HG03045 (cell line): ENCODE results near the gene FGF21.
"Not testable (repeated sequence)": the region's sequence is repeated elsewhere in the genome, so short reads cannot be mapped to it uniquely, and the experiment has no call there.

Source experiments
- ATAC-seq: cut with Tn5 transposase; IDR thresholded peaks from one replicate; pipeline ENCODE4 v1.9.1; 2021; ENCODE audit warnings: mild to moderate bottlenecking, moderate library complexity; ENCODE audit not compliant: unreplicated experiment

The FGF21 gene

GRCh38 chr19:48755084-48755641 is at the start of gene FGF21:
Gene FGF21 (plus strand): TSS chr19:48755524. CDS start chr19:48756237, 713 bp downstream.
- no peak for ATAC-seq

GRCh38 chr19:48708471-48708870 is 46.9 kb upstream of the FGF21 start:
- ATAC-seq = no peak

- no peak for ATAC-seq
Measured at GRCh38 chr19:48711106-48711662, 44.1 kb upstream of the FGF21 start.

GRCh38 chr19:48713041-48713863 is 42.1 kb upstream of the FGF21 start:
- ATAC-seq = no peak

GRCh38 chr19:48713864-48714755 is 41.2 kb upstream of the FGF21 start:
- ATAC-seq = peak; percentile 89

- ATAC-seq = no peak
Measured at GRCh38 chr19:48714759-48715675, 40.3 kb upstream of the FGF21 start.

GRCh38 chr19:48715681-48716171 is 39.6 kb upstream of the FGF21 start:
- no peak for ATAC-seq

GRCh38 chr19:48716562-48717291 is 38.6 kb upstream of the FGF21 start:
- no peak for ATAC-seq

- ATAC-seq = not testable (repeated sequence)
Measured at GRCh38 chr19:48718106-48718505, 37.2 kb upstream of the FGF21 start.

GRCh38 chr19:48718711-48719231 is 36.6 kb upstream of the FGF21 start:
- no peak for ATAC-seq

GRCh38 chr19:48719263-48720171 is 35.8 kb upstream of the FGF21 start, which contains the start of gene MAMSTR:
Gene MAMSTR (minus strand): TSS chr19:48719725. CDS start chr19:48719031, 694 bp downstream.
- ATAC-seq = no peak

- ATAC-seq = no peak
Measured at GRCh38 chr19:48720251-48720612, 35.1 kb upstream of the FGF21 start.

GRCh38 chr19:48720613-48721296 is 34.6 kb upstream of the FGF21 start:
- ATAC-seq = peak; percentile 81

- no peak for ATAC-seq
Measured at GRCh38 chr19:48722196-48722708, 33.1 kb upstream of the FGF21 start.

GRCh38 chr19:48724796-48725753 is 30.2 kb upstream of the FGF21 start:
- no peak for ATAC-seq

- ATAC-seq = no peak
Measured at GRCh38 chr19:48726556-48726955, 28.8 kb upstream of the FGF21 start.
